SK-N-SH treated with all-trans-retinoic acid at 6 μM for 48 hours (cell line): ENCODE data around the gene NR2E1.

ENCODE experiments used
- ARNTL ChIP-seq: fragments of 450-650 bp; formaldehyde crosslinking; IDR thresholded peaks from 2 replicates; pipeline ENCODE4 v1.5.0; 2020; ENCODE audit warnings: low read depth, mild to moderate bottlenecking, moderate library complexity, borderline replicate concordance
- BACH2 ChIP-seq: fragments of 250-450 bp; sonication (Bioruptor Pico); IDR thresholded peaks from 2 replicates; pipeline ENCODE4 v1.9.0; 2021; ENCODE audit warnings: mild to moderate bottlenecking, borderline replicate concordance
- CSDC2 ChIP-seq: fragments of 250-450 bp; sonication (Bioruptor Pico); IDR thresholded peaks from 2 replicates; pipeline ENCODE4 v1.5.0; 2020; ENCODE audit warnings: mild to moderate bottlenecking, moderate library complexity
- CSRNP3 ChIP-seq: fragments of 250-450 bp; sonication (Bioruptor Pico); IDR thresholded peaks from 2 replicates; pipeline ENCODE4 v1.5.1; 2021; ENCODE audit warnings: mild to moderate bottlenecking, moderate library complexity
- ESRRG ChIP-seq: fragments of 250-450 bp; sonication (Bioruptor Pico); IDR thresholded peaks from 2 replicates; pipeline ENCODE4 v1.6.1; 2021; ENCODE audit warnings: mild to moderate bottlenecking
- GLIS3 ChIP-seq: fragments of 250-450 bp; sonication (Bioruptor Pico); IDR thresholded peaks from 2 replicates; pipeline ENCODE4 v1.5.0; 2020; ENCODE audit warnings: mild to moderate bottlenecking, moderate library complexity
- PATZ1 ChIP-seq: fragments of 250-450 bp; sonication (Bioruptor Pico); IDR thresholded peaks from 2 replicates; pipeline ENCODE4 v1.8.0; 2020; ENCODE audit warnings: mild to moderate bottlenecking, moderate library complexity, borderline replicate concordance
- POU6F1 ChIP-seq: fragments of 250-450 bp; sonication (Bioruptor Pico); IDR thresholded peaks from 2 replicates; pipeline ENCODE4 v1.8.0; 2021; ENCODE audit warnings: low read depth, mild to moderate bottlenecking, moderate library complexity, borderline replicate concordance
- PPARA ChIP-seq: fragments of 250-450 bp; sonication (Bioruptor Pico); IDR thresholded peaks from 2 replicates; pipeline ENCODE4 v1.5.0; 2020; ENCODE audit warnings: mild to moderate bottlenecking, borderline replicate concordance
- SNAI2 ChIP-seq: fragments of 250-450 bp; sonication (Bioruptor Pico); IDR thresholded peaks from 2 replicates; pipeline ENCODE4 v1.5.0; 2020; ENCODE audit warnings: mild to moderate bottlenecking, moderate library complexity
- TOX ChIP-seq: fragments of 250-450 bp; sonication (Bioruptor Pico); IDR thresholded peaks from 2 replicates; pipeline ENCODE4 v1.8.0; 2021; ENCODE audit warnings: mild to moderate bottlenecking, moderate library complexity, borderline replicate concordance
- ZFP3 ChIP-seq: fragments of 250-450 bp; sonication (Bioruptor Pico); IDR thresholded peaks from 2 replicates; pipeline ENCODE4 v1.5.0; 2020; ENCODE audit warnings: mild to moderate bottlenecking, moderate library complexity
- TF ChIP-seq, protein P1 (sequence below): fragments of 250-450 bp; sonication (Bioruptor Pico); IDR thresholded peaks from 2 replicates; pipeline ENCODE4 v1.5.0; 2020; ENCODE audit warnings: mild to moderate bottlenecking, moderate library complexity
- TF ChIP-seq, protein P2 (sequence below): fragments of 250-450 bp; sonication (Bioruptor Pico); IDR thresholded peaks from 2 replicates; pipeline ENCODE4 v1.5.1; 2020; ENCODE audit warnings: low read depth, mild to moderate bottlenecking, moderate library complexity

- no peak for TF ChIP-seq CSRNP3
- TF ChIP-seq CSDC2 (CRISPR knock-in tag) = no peak
- no peak for TF ChIP-seq PPARA
- TF ChIP-seq PATZ1 (CRISPR knock-in tag) = no peak
- no peak for TF ChIP-seq TOX
- no peak for TF ChIP-seq GLIS3 (CRISPR knock-in tag)
- TF ChIP-seq, protein P1, sequence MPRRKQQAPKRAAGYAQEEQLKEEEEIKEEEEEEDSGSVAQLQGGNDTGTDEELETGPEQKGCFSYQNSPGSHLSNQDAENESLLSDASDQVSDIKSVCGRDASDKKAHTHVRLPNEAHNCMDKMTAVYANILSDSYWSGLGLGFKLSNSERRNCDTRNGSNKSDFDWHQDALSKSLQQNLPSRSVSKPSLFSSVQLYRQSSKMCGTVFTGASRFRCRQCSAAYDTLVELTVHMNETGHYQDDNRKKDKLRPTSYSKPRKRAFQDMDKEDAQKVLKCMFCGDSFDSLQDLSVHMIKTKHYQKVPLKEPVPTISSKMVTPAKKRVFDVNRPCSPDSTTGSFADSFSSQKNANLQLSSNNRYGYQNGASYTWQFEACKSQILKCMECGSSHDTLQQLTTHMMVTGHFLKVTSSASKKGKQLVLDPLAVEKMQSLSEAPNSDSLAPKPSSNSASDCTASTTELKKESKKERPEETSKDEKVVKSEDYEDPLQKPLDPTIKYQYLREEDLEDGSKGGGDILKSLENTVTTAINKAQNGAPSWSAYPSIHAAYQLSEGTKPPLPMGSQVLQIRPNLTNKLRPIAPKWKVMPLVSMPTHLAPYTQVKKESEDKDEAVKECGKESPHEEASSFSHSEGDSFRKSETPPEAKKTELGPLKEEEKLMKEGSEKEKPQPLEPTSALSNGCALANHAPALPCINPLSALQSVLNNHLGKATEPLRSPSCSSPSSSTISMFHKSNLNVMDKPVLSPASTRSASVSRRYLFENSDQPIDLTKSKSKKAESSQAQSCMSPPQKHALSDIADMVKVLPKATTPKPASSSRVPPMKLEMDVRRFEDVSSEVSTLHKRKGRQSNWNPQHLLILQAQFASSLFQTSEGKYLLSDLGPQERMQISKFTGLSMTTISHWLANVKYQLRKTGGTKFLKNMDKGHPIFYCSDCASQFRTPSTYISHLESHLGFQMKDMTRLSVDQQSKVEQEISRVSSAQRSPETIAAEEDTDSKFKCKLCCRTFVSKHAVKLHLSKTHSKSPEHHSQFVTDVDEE (CRISPR knock-in tag) = no peak
- no peak for TF ChIP-seq SNAI2 (CRISPR knock-in tag)
- no peak for TF ChIP-seq BACH2
- no peak for TF ChIP-seq ESRRG (CRISPR knock-in tag)
- no peak for TF ChIP-seq ARNTL (CRISPR knock-in tag)
- no peak for TF ChIP-seq ZFP3 (CRISPR knock-in tag)
- TF ChIP-seq POU6F1 (CRISPR knock-in tag) = no peak
- TF ChIP-seq, protein P2, sequence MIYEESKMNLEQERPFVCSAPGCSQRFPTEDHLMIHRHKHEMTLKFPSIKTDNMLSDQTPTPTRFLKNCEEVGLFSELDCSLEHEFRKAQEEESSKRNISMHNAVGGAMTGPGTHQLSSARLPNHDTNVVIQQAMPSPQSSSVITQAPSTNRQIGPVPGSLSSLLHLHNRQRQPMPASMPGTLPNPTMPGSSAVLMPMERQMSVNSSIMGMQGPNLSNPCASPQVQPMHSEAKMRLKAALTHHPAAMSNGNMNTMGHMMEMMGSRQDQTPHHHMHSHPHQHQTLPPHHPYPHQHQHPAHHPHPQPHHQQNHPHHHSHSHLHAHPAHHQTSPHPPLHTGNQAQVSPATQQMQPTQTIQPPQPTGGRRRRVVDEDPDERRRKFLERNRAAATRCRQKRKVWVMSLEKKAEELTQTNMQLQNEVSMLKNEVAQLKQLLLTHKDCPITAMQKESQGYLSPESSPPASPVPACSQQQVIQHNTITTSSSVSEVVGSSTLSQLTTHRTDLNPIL (CRISPR knock-in tag) = no peak
These were observed 14.4 kb downstream of the NR2E1 start for GRCh38 chr6:108180266-108180665.
